IMR-90 (cell line): ENCODE data around the gene ACACB. TPM values are rescaled to one million over a fixed set of nuclear protein-coding genes. Genes with fewer than 3 reads are reported as not detected.

Experiments used
- ATAC-seq: fragments of 200-7000 bp; cut with Tn5 transposase; 2 replicates; pipeline ENCODE4 v1.9.1; 2020; ENCODE audit warnings: low read depth, mild to moderate bottlenecking, moderate library complexity
- BruUV-seq: library from RNA; stranded (reverse); fragments of 400-500 nt; replicated peaks from 2 replicates; lab custom pipeline; 2021; lab: Mats Ljungman, UMichigan
- CTCF ChIA-PET: fragments of 300-600 bp; formaldehyde crosslinking; extraction: SDS; loops from one replicate; lab custom pipeline; 2021; ENCODE audit warnings: antibody characterized with exemption; lab: Yijun Ruan, JAX
- POLR2A ChIA-PET: fragments of 300-600 bp; sonication (Branson Sonifier 250); formaldehyde crosslinking; loops from one replicate; lab custom pipeline; 2022; ENCODE audit warnings: antibody characterized with exemption; ENCODE audit not compliant: unreplicated experiment; lab: Charles Lee
- DNase-seq: peaks from one replicate; pipeline ENCODE4 v3.0.0; 2013
- H2AFZ ChIP-seq: replicated peaks from 2 replicates; pipeline ENCODE3; 2013; ENCODE audit warnings: low read length, mild to moderate bottlenecking; ENCODE audit not compliant: poor library complexity
- H2AK5ac ChIP-seq: 2 replicates; pipeline ENCODE4 v1.6.1; 2013; ENCODE audit warnings: low read depth, low read length, inconsistent platforms
- H2AK9ac ChIP-seq: replicated peaks from 2 replicates; pipeline ENCODE3; 2013; ENCODE audit warnings: mild to moderate bottlenecking, low read depth, low read length, moderate library complexity; ENCODE audit not compliant: poor library complexity
- H2BK120ac ChIP-seq: 2 replicates; pipeline ENCODE4 v1.6.1; 2013; ENCODE audit warnings: low read depth, low read length, inconsistent platforms
- H2BK15ac ChIP-seq: 3 replicates; pipeline ENCODE4 v1.6.1; 2013; ENCODE audit warnings: low read depth, low read length, inconsistent platforms
- H2BK20ac ChIP-seq: 2 replicates; pipeline ENCODE4 v1.6.1; 2013; ENCODE audit warnings: low read depth, mild to moderate bottlenecking, inconsistent platforms, low read length, moderate library complexity
- H2BK5ac ChIP-seq: 2 replicates; pipeline ENCODE4 v1.6.1; 2013; ENCODE audit warnings: mild to moderate bottlenecking, low read depth, low read length, inconsistent platforms; ENCODE audit not compliant: poor library complexity, severe bottlenecking
- H3K14ac ChIP-seq: replicated peaks from 2 replicates; pipeline ENCODE4 v1.6.1; 2013; ENCODE audit warnings: low read depth, low read length, inconsistent platforms
- H3K18ac ChIP-seq: 2 replicates; pipeline ENCODE4 v1.6.1; 2013; ENCODE audit warnings: low read depth, low read length, control low read depth
- H3K23ac ChIP-seq: 2 replicates; pipeline ENCODE4 v1.6.1; 2013; ENCODE audit warnings: low read depth, low read length, inconsistent platforms
- H3K27ac ChIP-seq: 2 replicates; pipeline ENCODE4 v1.5.1; 2013; ENCODE audit warnings: mild to moderate bottlenecking, control low read depth, low read length; ENCODE audit not compliant: insufficient read depth
- H3K27me3 ChIP-seq: 2 replicates; pipeline ENCODE4 v1.6.1; 2013; ENCODE audit warnings: low read length; ENCODE audit not compliant: control insufficient read depth, insufficient read depth
- H3K36me3 ChIP-seq: 2 replicates; pipeline ENCODE4 v1.6.1; 2013; ENCODE audit warnings: low read length, mixed read lengths; ENCODE audit not compliant: control insufficient read depth, insufficient read depth
- H3K4ac ChIP-seq: 2 replicates; pipeline ENCODE4 v1.6.1; 2013; ENCODE audit warnings: low read depth, low read length, inconsistent platforms
- H3K4me1 ChIP-seq: 2 replicates; pipeline ENCODE4 v1.6.1; 2013; ENCODE audit warnings: low read length, mixed read lengths; ENCODE audit not compliant: control insufficient read depth, insufficient read depth
- H3K4me2 ChIP-seq: 2 replicates; pipeline ENCODE4 v1.6.1; 2013; ENCODE audit warnings: low read depth, mild to moderate bottlenecking, control low read depth, low read length, moderate library complexity
- H3K4me3 ChIP-seq: 2 replicates; pipeline ENCODE4 v1.5.1; 2013; ENCODE audit warnings: low read depth, mild to moderate bottlenecking, control low read depth, low read length, moderate library complexity; ENCODE audit not compliant: insufficient read depth
- H3K56ac ChIP-seq: 2 replicates; pipeline ENCODE4 v1.6.1; 2013; ENCODE audit warnings: low read length, inconsistent platforms; ENCODE audit not compliant: insufficient read depth; ENCODE audit errors: extremely low read depth
- H3K79me1 ChIP-seq, 2 experiments: 2 replicates each; pipeline ENCODE4 v1.6.1; 2013; ENCODE audit warnings: low read length in 2 of 2, inconsistent platforms in 1 of 2, low read depth in 1 of 2
- H3K9ac ChIP-seq: 2 replicates; pipeline ENCODE4 v1.6.1; 2013; ENCODE audit warnings: low read depth, low read length, control low read depth
- H3K9me1 ChIP-seq: 2 replicates; pipeline ENCODE4 v1.6.1; 2013; ENCODE audit warnings: low read length, inconsistent platforms; ENCODE audit not compliant: insufficient read depth
- H3K9me3 ChIP-seq: 2 replicates; pipeline ENCODE4 v1.6.1; 2013; ENCODE audit warnings: low read length; ENCODE audit not compliant: control insufficient read depth, insufficient read depth
- H4K20me1 ChIP-seq: 2 replicates; pipeline ENCODE4 v1.6.1; 2013; ENCODE audit warnings: low read length, inconsistent platforms; ENCODE audit not compliant: insufficient read depth
- H4K5ac ChIP-seq: 2 replicates; pipeline ENCODE4 v1.6.1; 2013; ENCODE audit warnings: mild to moderate bottlenecking, low read depth, low read length, control low read depth
- H4K8ac ChIP-seq, 2 experiments: 2 replicates each; pipeline ENCODE4 v1.6.1; 2013; ENCODE audit warnings: low read depth in 2 of 2, low read length in 2 of 2, control low read depth in 1 of 2, inconsistent platforms in 1 of 2
- H4K91ac ChIP-seq: 2 replicates; pipeline ENCODE4 v1.6.1; 2013; ENCODE audit warnings: low read depth, low read length, inconsistent platforms; ENCODE audit not compliant: insufficient read depth
- FOS ChIP-seq: fragments of 150-350 bp; IDR thresholded peaks from 2 replicates; pipeline ENCODE4 v1.6.1; 2016; ENCODE audit warnings: low read depth, low read length
- MAFK ChIP-seq: IDR thresholded peaks from 2 replicates; pipeline ENCODE4 v1.6.1; 2012; ENCODE audit warnings: low read depth, low read length, improper control_type of control experiment
- MAZ ChIP-seq: IDR thresholded peaks from 2 replicates; pipeline ENCODE4 v1.6.1; 2012; ENCODE audit warnings: low read depth, mild to moderate bottlenecking, low read length, improper control_type of control experiment, moderate library complexity, borderline replicate concordance
- NFE2L2 ChIP-seq: fragments of 150-350 bp; IDR thresholded peaks from 2 replicates; pipeline ENCODE4 v1.6.1; 2016; ENCODE audit warnings: low read depth, mild to moderate bottlenecking, low read length
- POLR2A ChIP-seq: IDR thresholded peaks from 2 replicates; pipeline ENCODE4 v1.6.1; 2012; ENCODE audit warnings: mild to moderate bottlenecking, low read depth, low read length
- RAD21 ChIP-seq: IDR thresholded peaks from 2 replicates; pipeline ENCODE4 v1.6.1; 2012; ENCODE audit warnings: low read length, improper control_type of control experiment
- RCOR1 ChIP-seq: IDR thresholded peaks from 2 replicates; pipeline ENCODE4 v1.6.1; 2012; ENCODE audit warnings: mild to moderate bottlenecking, low read length, improper control_type of control experiment; ENCODE audit not compliant: insufficient replicate concordance
- RFX5 ChIP-seq: IDR thresholded peaks from 2 replicates; pipeline ENCODE4 v1.8.0; 2012; ENCODE audit warnings: low read depth, mild to moderate bottlenecking, low read length, moderate library complexity
- SMC3 ChIP-seq: fragments of 150-350 bp; IDR thresholded peaks from 2 replicates; pipeline ENCODE4 v1.6.1; 2016; ENCODE audit warnings: low read depth, mild to moderate bottlenecking, antibody characterized with exemption, low read length, moderate library complexity
- USF2 ChIP-seq: fragments of 150-350 bp; IDR thresholded peaks from 2 replicates; pipeline ENCODE4 v1.6.1; 2017; ENCODE audit warnings: mild to moderate bottlenecking, antibody characterized with exemption, low read length, low read depth
- WGBS, 2 experiments: methylation state at CpG; one replicate each; pipeline versions ENCODE4 v1.1.5 to v1.1.7; 2013; ENCODE audit warnings: missing lambda C conversion rate in 2 of 2; ENCODE audit not compliant: insufficient read length in 1 of 2; ENCODE audit errors: extremely low coverage in 2 of 2; 5-methylcytosine and 5-hydroxymethylcytosine counted together
- dilution Hi-C: fragments of 300-500 bp; cut with HindIII; formaldehyde crosslinking; loops from one replicate; pipeline ENCODE4 v1.14.3; 2018; ENCODE audit warnings: low sequenced_read_pairs; ENCODE audit not compliant: unreplicated experiment
- in situ Hi-C: fragments of 300-500 bp; cut with MboI; formaldehyde crosslinking; loops from 3 replicates; pipeline ENCODE4 v1.14.3; 2019; ENCODE audit warnings: low sequenced_read_pairs, inconsistent platforms, mixed read lengths
- intact Hi-C: fragments of 100-400 bp; cut with micrococcal nuclease; formaldehyde crosslinking; loops from 2 replicates; pipeline ENCODE4 v1.10.0; 2022
- polyA plus RNA-seq, 3 experiments: library from polyadenylated mRNA; depleted of rRNA; stranded (reverse); fragments of >200 nt; gene quantifications; 2 replicates each; pipeline ENCODE4 v1.2.3, GENCODE V29; 2012; ENCODE audit warnings: low replicate concordance in 1 of 3
- total RNA-seq: library from RNA; depleted of rRNA; stranded (reverse); fragments of >200 nt; gene quantifications from 2 replicates; pipeline ENCODE4 v1.2.3, GENCODE V29; 2012

The ACACB gene
- total and polyA plus RNA-seq, 2 of the 4 experiments (the other 2 are of a cell fraction): 2.0 to 2.1 TPM

GRCh38 chr12:109277255-109277898 lies 161.0 kb downstream of the ACACB start:
- ChIA-PET POLR2A (no interaction called here), CTCF (no interaction called here)
- WGBS, 2 experiments: no CpG with 5 or more reads among the region's 8 CpGs
- H3K27ac ChIP-seq: no peak overlapping the region
- H3K18ac ChIP-seq: no peak overlapping the region
- no peak overlapping the region for H4K5ac ChIP-seq
- H3K79me1 ChIP-seq: no peaks in the 10 kb centered on the region
- intact Hi-C loops (no loop called here), dilution Hi-C loops (no loop called here), in situ Hi-C loops (no loop called here)
- no peak for TF ChIP-seq RCOR1
- TF ChIP-seq MAZ: no peak
- no peak for TF ChIP-seq MAFK
- no peak for TF ChIP-seq FOS
- no peak for TF ChIP-seq SMC3
- no peak for TF ChIP-seq NFE2L2
- TF ChIP-seq USF2: no peak
- TF ChIP-seq RAD21: no peak
- TF ChIP-seq POLR2A: no peak
- TF ChIP-seq RFX5: no peak
- no peak overlapping the region for H2AFZ ChIP-seq
- H2BK15ac ChIP-seq: no peak overlapping the region
- H2AK5ac ChIP-seq: no peak overlapping the region
- H3K9ac ChIP-seq: no peak overlapping the region
- H3K4me3 ChIP-seq: no peak overlapping the region
- H3K4me2 ChIP-seq: no peak overlapping the region
- DNase-seq (no peak), ATAC-seq (no peak)
- H3K23ac ChIP-seq: no peak overlapping the region
- H2BK120ac ChIP-seq: no peak overlapping the region
- no peak overlapping the region for H3K14ac ChIP-seq
- no peak overlapping the region for H2BK20ac ChIP-seq
- H2BK5ac ChIP-seq: no peak overlapping the region
- H4K91ac ChIP-seq: no peak overlapping the region
- 0 out of 2 replicates have a peak, but pooled peaks cover 5% of the 10 kb centered on the region for H3K9me1 ChIP-seq
- no peak overlapping the region for H2AK9ac ChIP-seq
- H3K36me3 ChIP-seq: no peaks in the 10 kb centered on the region
- H3K9me3 ChIP-seq: no peaks in the 10 kb centered on the region
- no peaks in the 10 kb centered on the region for H4K20me1 ChIP-seq
- BruUV-seq: no TSS peak
- H3K4ac ChIP-seq: no peak overlapping the region
- peaks cover 10% of the 10 kb centered on the region; the same call in 1 of the 2 replicates for H3K27me3 ChIP-seq
- H4K8ac ChIP-seq: no peak overlapping the region
- H3K56ac ChIP-seq: no peak overlapping the region
- H3K4me1 ChIP-seq: no peaks in the 10 kb centered on the region
